IPS DF 6.9 (cell line): Measurements from ENCODE around the gene PRSS50.
"Not testable (repeated sequence)": the region's sequence is repeated elsewhere in the genome, so short reads cannot be mapped to it uniquely, and the experiment has no call there.

ENCODE experiments used
- DNase-seq: peaks from one replicate; pipeline ENCODE4 v3.0.0-alpha.2; 2013; ENCODE audit warnings: low read depth, low spot score
- H3K27ac ChIP-seq: one replicate; pipeline ENCODE4 v1.5.1; 2013; ENCODE audit warnings: low read length, control low read depth
- H3K27me3 ChIP-seq: 2 replicates; pipeline ENCODE4 v1.6.1; 2013; ENCODE audit warnings: mild to moderate bottlenecking, low read length; ENCODE audit not compliant: control insufficient read depth, insufficient read depth
- H3K36me3 ChIP-seq: 2 replicates; pipeline ENCODE4 v1.6.1; 2013; ENCODE audit warnings: low read length; ENCODE audit not compliant: control insufficient read depth, insufficient read depth
- H3K4me1 ChIP-seq: 2 replicates; pipeline ENCODE4 v1.6.1; 2013; ENCODE audit warnings: low read length; ENCODE audit not compliant: control insufficient read depth, insufficient read depth
- H3K4me3 ChIP-seq: 2 replicates; pipeline ENCODE4 v1.5.1; 2013; ENCODE audit warnings: mild to moderate bottlenecking, low read length
- H3K9me3 ChIP-seq: 2 replicates; pipeline ENCODE4 v1.6.1; 2013; ENCODE audit warnings: low read length, inconsistent platforms; ENCODE audit not compliant: control insufficient read depth, insufficient read depth
- WGBS: extraction: QIAGEN DNeasy Blood & Tissue Kit; methylation state at CpG from one replicate; pipeline ENCODE4 v1.1.7; 2013; ENCODE audit warnings: mixed read lengths, missing lambda C conversion rate; ENCODE audit not compliant: insufficient read length, insufficient coverage; 5-methylcytosine and 5-hydroxymethylcytosine counted together

Gene PRSS50, protein sequence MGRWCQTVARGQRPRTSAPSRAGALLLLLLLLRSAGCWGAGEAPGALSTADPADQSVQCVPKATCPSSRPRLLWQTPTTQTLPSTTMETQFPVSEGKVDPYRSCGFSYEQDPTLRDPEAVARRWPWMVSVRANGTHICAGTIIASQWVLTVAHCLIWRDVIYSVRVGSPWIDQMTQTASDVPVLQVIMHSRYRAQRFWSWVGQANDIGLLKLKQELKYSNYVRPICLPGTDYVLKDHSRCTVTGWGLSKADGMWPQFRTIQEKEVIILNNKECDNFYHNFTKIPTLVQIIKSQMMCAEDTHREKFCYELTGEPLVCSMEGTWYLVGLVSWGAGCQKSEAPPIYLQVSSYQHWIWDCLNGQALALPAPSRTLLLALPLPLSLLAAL

DNA sequence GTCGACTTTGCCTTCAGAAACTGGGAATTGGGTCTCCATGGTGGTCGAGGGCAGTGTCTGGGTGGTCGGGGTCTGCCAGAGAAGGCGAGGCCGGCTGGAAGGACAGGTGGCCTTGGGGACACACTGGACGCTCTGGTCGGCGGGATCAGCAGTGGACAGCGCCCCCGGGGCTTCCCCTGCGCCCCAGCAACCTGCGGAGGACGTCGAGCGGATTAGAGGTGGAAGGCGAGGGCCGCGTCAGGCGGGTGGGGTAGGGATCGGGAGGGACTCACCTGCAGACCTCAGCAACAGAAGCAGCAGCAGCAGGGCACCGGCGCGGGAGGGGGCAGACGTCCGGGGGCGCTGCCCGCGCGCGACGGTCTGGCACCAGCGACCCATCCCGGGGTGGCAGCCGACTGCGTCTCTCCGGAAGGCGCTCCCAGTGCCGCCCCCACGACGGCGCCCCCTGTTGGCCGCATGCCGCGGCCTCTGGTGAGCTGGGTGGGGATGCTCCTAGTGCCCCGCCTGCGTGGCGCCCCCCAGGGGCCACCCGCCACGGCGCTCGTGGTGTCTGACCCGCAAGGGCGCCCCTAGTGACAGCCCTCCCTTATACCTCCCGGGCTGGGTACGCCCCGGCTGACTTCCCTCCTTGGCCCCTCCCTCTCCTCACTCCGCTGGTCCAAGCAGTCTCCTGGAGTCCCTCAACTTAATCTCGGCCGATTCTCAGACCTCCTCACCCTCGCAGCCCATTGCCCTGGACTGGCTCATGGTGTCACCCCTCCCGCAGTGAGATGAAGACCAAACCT is at the start of gene PRSS50:
PRSS50 (minus strand) TSS at position 423 of the 785 bp plus-strand sequence; CDS start at position 378, 45 bp downstream.
- Histone ChIP-seq H3K27me3 (no peaks in the 10 kb centered on the region), H3K4me3 (no peak within 1 kb of the TSS), H3K27ac (no peak within 1 kb of the TSS), H3K36me3 (no peaks in the 10 kb centered on the region), H3K9me3 (no peaks in the 10 kb centered on the region), H3K4me1 (no peaks in the 10 kb centered on the region)
- no CpG with 5 or more reads among the region's 61 CpGs for WGBS
- no peak for DNase-seq

DNA sequence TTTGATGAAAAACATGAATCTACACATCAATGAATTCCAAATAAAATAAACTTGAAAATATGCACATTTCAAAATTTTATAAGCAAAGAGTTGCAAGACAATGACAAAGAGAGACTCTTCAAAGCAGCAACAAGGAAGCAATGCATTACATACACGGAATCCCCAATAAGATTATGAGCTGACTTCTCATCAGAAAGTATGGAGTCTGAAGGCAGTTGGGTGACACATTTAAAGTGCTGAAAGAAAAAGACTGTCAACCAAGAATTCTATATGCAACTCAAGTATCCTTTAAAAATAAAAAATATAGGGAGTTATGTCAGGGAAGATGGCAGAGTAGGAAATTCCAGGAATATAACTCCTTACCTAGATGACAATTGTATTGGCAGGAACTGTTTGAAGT is 46.5 kb upstream of the PRSS50 start:
- no peaks in the 10 kb centered on the region for H3K36me3 ChIP-seq
- H3K27ac ChIP-seq = no peak overlapping the region
- no peaks in the 10 kb centered on the region for H3K4me1 ChIP-seq
- DNase-seq = no peak
- no peaks in the 10 kb centered on the region for H3K9me3 ChIP-seq
- H3K4me3 ChIP-seq = no peak overlapping the region
- no CpG with 5 or more reads among the region's 1 CpG for WGBS
- no peaks in the 10 kb centered on the region; the same call in 1 of the 2 replicates for H3K27me3 ChIP-seq

DNA sequence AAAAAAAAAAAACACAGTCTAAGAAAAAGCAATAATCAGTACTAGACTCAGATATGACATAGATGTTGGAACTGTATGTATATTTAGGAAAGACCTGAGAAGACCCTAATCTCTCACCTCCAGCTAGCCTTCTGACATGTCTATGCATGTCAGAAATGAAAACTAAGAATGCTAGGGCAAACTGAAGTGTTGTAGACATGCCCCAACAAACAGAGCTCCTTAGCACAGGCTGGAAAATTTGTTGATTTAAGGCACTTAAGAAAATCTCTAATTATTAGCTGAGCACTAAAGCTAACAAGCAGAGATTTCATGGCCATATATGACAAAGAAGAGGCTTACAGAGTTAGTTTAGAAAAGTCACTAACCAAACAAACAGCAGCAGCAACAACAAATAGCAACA is 45.5 kb upstream of the PRSS50 start:
- no peak for DNase-seq
- Histone ChIP-seq H3K36me3 (no peaks in the 10 kb centered on the region), H3K27me3 (no peaks in the 10 kb centered on the region), H3K4me3 (no peak overlapping the region), H3K4me1 (no peaks in the 10 kb centered on the region), H3K9me3 (no peaks in the 10 kb centered on the region), H3K27ac (no peak overlapping the region)

DNA sequence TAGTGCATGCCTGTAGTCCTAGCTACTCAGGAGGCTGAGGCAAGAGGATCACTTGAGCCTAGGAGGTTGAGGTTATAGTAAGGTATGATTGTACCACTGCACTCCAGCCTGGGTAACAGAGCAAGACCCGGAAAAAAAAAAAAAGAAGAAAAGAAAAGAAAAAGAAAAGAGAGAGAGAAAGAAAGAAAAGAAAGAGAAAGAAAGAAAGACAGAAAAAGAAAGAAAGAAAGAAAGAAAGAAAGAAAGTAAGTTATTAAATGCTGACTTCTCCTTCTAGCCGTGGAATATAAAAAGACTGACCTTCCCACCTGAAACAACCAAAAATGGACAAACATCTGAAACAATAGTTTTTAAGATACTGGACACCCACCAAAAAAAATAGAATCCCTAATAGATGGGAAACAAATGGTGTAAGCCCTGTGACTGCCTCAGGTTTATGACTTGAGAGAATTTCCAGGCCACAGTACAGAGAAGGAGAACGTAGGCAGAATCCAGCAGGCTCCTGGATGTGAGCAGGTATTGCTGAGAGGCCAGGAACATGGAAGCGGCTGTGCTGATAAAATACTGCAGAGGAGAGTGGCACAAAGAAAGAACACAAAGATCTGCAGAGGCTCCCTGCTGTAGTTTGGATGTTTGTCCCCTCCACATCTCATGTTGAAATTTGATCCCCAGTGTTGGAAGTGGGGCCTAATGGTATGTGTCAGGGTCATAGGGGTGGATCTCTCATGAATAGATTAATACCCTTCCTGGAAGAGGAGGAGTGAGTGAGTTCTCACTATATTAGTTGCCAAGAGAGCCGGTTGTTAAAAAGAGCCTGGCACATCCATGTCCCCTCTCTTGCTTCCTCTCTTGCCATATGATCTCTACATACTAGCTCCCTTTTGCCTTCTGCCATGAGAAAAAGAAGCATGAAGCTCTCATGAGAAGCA is 41.8 kb upstream of the PRSS50 start:
- no peak for DNase-seq
- Histone ChIP-seq H3K27ac (no peak overlapping the region), H3K4me1 (peaks cover 2% of the 10 kb centered on the region; the same call in 1 of the 2 replicates), H3K27me3 (no peaks in the 10 kb centered on the region), H3K36me3 (peaks cover 3% of the 10 kb centered on the region; the same call in 1 of the 2 replicates), H3K9me3 (no peaks in the 10 kb centered on the region), H3K4me3 (no peak overlapping the region)
- no CpG with 5 or more reads among the region's 5 CpGs for WGBS

DNA sequence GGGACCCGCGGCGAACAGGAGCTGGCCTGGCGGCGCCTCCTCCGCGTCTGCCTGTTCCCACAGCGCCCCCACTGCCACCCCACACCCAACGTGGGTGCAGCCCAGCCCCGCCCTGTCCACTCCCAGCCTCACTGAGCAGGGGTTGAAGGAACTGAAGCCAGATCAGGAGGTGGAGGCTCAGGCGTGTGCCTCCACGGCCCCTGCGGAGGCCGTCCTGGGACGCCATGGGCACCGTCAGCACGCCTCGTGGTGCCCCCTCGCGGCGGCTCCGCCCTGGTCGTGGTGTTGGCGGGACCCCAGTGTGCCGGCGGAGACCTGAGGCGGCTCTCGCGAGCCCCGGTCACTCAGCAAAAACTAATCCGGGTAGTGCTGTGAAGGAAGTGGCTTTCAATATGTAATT is 39.0 kb upstream of the PRSS50 start:
- H3K27me3 ChIP-seq = no peaks in the 10 kb centered on the region
- no CpG with 5 or more reads among the region's 31 CpGs for WGBS
- DNase-seq = no peak
- no peak overlapping the region for H3K4me3 ChIP-seq
- no peak overlapping the region for H3K27ac ChIP-seq
- H3K9me3 ChIP-seq = no peaks in the 10 kb centered on the region
- peaks cover 3% of the 10 kb centered on the region; the same call in 1 of the 2 replicates for H3K36me3 ChIP-seq
- peaks cover 2% of the 10 kb centered on the region; the same call in 1 of the 2 replicates for H3K4me1 ChIP-seq

DNA sequence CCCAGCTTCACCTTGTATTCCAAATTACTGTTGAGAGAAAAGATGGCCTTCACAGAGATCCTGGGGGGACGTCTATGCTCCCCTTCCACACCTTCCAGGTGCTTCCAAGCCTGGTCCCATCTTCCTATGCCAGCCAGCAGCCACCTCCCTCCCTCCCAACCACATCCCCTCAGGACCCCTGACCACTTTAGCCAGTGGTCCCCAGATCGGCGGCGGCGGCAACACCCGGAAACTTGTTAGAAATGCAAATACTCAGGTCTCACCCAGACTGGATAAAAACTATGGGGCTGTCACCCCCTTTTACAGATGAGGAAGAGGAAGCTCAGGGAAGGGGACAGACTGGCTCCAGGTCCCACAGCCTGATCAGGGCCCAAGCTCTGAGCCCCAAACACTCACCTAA is 38.0 kb upstream of the PRSS50 start:
- H3K9me3 ChIP-seq = no peaks in the 10 kb centered on the region
- WGBS = no CpG with 5 or more reads among the region's 6 CpGs
- H3K27me3 ChIP-seq = no peaks in the 10 kb centered on the region
- peaks cover 2% of the 10 kb centered on the region; the same call in 1 of the 2 replicates for H3K4me1 ChIP-seq
- peaks cover 3% of the 10 kb centered on the region; the same call in 1 of the 2 replicates for H3K36me3 ChIP-seq
- no peak overlapping the region for H3K27ac ChIP-seq
- no peak overlapping the region for H3K4me3 ChIP-seq
- DNase-seq = no peak

DNA sequence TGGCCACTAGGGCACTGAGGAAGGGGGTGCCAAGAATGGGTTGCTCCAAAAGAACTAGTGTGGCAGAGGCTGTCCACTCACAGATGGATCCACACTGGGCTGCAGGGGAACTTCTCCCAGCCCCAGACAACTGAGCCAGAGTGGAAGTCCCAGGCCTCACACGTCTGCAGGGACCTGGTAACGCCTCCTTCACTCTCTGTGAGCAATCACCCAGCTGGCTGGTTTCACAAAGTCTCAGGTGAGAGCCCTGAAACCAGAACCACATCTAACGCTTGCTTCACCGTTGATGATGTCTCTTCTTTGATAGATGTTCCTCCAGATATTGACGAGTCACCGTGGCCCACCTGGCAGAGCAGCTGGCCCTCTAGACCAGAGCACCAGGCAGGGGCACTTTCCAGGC is 35.5 kb upstream of the PRSS50 start:
- H3K27me3 ChIP-seq, H3K9me3 ChIP-seq, DNase-seq, H3K4me1 ChIP-seq, H3K27ac ChIP-seq, H3K4me3 ChIP-seq, H3K36me3 ChIP-seq: not testable (repeated sequence)
- WGBS = no CpG with 5 or more reads among the region's 6 CpGs

DNA sequence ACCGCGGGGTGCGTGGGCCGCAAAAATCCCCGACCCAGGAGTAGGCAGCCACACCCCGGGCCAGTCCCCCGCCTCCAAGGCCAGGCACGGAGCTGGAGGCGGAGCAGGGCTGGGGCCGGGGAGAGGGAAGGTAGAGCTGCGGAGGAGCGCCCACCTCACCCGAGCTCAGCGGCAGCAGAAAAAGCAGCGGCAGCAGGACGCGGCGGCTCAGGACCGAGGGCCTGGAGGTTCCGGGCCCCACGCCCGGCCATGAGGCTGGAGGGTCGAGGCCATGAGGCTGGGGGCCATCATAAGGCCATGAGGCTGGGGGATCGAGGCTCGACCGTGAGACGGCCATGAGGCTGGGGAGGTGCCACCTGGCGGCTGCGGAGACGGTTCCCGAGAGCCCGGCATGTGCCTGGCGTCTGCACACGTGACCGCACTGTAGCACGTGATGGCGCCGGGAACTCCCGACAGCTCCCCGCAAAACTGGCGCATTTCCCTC is 32.9 kb upstream of the PRSS50 start:
- Histone ChIP-seq H3K27ac (no peak overlapping the region), H3K4me1 (no peaks in the 10 kb centered on the region), H3K9me3 (no peaks in the 10 kb centered on the region), H3K27me3 (no peaks in the 10 kb centered on the region), H3K4me3 (no peak overlapping the region), H3K36me3 (no peaks in the 10 kb centered on the region)
- no CpG with 5 or more reads among the region's 41 CpGs for WGBS
- no peak for DNase-seq

DNA sequence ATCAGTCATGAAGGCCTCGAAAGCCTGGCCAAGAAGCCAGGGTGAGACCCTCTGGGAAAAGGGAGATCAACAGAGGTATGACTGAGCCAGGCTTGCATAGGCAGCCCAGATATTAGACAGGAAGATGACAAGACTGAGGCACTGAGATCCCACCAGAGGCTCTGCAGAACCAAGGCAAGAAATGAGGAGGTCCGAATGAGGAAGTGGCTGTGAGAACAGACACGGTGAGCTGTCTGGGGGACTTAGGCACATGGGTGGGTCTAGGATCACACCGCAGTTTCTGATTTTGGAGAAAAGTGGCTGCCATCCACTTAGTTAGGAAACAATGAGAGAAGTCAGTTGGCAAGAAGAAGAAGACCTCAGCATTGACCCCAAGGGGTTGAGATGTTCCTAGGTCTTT is 31.5 kb upstream of the PRSS50 start:
- H3K9me3 ChIP-seq = no peaks in the 10 kb centered on the region
- H3K27ac ChIP-seq = no peak overlapping the region
- H3K27me3 ChIP-seq = no peaks in the 10 kb centered on the region
- no peak overlapping the region for H3K4me3 ChIP-seq
- H3K4me1 ChIP-seq = no peaks in the 10 kb centered on the region
- no CpG with 5 or more reads among the region's 4 CpGs for WGBS
- DNase-seq = no peak
- no peaks in the 10 kb centered on the region for H3K36me3 ChIP-seq

DNA sequence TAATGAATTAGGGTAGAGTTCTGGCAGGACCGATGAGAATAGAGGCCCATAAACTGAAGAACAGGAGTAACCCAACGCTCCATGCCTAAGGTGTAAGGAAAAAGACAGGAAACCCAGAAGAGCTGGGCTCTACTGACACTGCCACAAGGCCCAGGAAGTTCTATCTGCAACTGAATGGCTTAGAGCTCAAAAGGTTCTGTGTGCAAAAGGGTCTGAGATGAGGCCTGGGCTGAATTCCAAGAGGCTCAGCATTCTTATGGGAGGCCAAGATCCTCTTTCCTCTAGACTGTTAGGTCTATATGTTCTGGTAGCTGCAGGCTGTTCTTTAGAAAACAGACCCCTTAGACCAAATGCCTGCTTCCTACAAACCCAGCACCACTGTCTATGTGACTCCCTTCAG is 30.5 kb upstream of the PRSS50 start:
- Histone ChIP-seq H3K4me3 (no peak overlapping the region), H3K36me3 (no peaks in the 10 kb centered on the region), H3K4me1 (no peaks in the 10 kb centered on the region), H3K27me3 (no peaks in the 10 kb centered on the region), H3K9me3 (no peaks in the 10 kb centered on the region), H3K27ac (no peak overlapping the region)
- WGBS = no CpG with 5 or more reads among the region's 2 CpGs
- DNase-seq = no peak
